ENCODE results near the gene TTC39A. TPM values are rescaled to one million over a fixed set of nuclear protein-coding genes. Genes with fewer than 3 reads are reported as not detected.

Gene TTC39A
- total RNA-seq, 1 experiment from 2014 or later, result 20.3 TPM

DNA sequence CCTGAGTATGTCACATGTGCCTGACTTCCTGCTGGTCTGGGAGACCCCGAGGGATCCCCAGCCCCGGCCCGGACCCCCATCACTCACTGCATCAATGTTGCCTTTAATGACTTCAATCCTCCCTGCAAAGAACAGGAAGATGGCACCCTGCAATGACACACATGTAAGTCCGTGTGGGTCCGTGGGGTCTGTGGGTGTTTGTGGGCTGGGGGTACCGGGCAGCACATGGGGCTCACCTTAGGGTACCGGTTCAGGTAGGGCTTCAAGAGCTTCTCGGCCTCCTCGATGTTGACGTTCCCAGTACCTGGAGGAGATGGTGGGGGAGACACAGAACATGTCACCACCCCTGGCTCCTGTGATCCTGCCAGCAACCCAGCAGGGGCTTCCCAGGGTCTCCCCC lies 28.1 kb downstream of the TTC39A start:
- in situ Hi-C loops (cut with HindIII; ENCODE audit: low sequenced_read_pairs), result no loop called here

DNA sequence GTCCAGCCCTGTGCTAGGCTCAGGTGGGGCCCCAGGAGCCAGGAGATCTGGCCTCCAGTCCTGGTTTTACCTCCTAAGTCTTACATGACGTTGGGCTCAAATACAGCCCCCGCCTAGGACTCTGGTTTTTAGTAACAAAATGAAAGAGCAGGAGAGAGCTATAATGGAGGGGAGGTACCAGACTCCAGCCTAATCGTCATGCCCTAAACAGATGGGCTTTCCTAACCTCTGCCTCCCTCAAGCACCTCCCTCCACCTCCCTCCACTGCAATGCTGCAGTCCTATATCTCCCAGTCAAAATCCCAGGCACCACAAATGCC lies 28.6 kb downstream of the TTC39A start:
- DNase-seq (ENCODE audit: low spot score), result no peak
- in situ Hi-C loops (cut with HindIII; ENCODE audit: low sequenced_read_pairs), result no loop called here

More for the DNA sequence above, 28.1 kb downstream of the TTC39A start:
- DNase-seq (ENCODE audit: low spot score), result no peak

DNA sequence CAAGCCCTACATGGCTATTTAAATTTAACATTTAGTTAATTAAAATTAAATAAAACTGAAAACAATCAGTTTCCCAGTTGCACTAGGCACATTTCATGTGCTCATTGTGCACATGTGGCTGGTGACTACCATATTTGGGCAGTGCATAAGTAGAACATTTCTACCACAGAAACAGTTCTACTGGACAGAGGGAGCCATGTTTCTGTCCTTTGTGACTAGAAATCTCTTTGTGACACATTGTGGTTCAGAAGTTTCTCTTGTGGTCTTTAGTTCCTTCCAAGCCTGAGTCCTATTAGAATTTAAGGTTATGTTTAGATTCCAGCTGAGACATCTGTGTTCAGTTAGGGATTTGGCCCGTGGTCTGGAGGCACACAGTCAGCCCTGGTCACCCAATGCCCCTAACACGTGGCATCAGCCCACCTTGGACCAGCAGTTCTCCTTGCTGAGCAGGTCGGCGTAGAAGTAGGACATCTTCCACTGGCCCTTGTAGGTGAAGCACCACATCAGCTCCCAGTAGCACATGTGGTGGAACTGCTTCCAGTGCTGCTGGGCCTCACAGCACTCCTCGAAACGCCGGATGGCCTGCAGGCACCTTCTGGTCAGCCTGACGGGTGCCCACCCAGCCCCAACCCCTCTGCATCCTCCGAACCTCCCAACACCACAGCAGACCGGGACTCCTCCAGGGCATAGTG lies 29.1 kb downstream of the TTC39A start:
- in situ Hi-C loops (cut with HindIII; ENCODE audit: low sequenced_read_pairs), result no loop called here
- no peak for DNase-seq (ENCODE audit: low spot score)

DNA sequence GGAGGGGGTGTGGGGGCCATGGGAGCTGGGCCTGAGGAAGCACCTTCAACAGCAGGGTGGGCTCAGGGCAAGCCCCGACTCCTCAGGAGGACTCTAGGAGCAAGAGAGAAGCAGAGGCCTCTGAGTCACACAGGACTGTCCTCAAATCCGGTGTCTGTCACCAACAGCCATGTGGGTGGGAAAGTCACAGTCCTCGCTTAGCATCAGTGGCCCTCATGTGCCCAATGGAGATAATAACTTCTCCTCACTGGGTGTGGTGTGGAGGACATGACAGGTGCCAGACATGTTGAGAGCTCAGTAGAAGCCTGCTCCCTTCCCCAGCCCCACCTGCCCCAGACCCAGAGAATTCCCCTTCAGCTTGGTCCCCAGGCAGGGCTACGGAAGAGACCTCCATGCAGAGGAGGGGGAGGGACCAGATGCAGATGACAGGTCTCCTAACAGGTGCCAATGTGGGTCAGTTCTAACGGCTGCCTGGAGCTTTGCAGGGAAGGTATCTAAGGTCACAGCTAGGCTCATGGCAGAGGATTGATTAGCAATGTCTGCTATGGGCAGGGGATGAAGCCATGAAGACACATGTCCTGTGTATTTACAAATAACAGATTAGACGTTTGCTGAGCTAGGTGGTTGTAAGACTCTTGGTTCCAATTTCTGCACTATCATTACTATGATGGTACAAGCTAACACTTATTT lies 30.2 kb downstream of the TTC39A start:
- no peak for DNase-seq (ENCODE audit: low spot score)
- in situ Hi-C loops (cut with HindIII; ENCODE audit: low sequenced_read_pairs), result no loop called here

DNA sequence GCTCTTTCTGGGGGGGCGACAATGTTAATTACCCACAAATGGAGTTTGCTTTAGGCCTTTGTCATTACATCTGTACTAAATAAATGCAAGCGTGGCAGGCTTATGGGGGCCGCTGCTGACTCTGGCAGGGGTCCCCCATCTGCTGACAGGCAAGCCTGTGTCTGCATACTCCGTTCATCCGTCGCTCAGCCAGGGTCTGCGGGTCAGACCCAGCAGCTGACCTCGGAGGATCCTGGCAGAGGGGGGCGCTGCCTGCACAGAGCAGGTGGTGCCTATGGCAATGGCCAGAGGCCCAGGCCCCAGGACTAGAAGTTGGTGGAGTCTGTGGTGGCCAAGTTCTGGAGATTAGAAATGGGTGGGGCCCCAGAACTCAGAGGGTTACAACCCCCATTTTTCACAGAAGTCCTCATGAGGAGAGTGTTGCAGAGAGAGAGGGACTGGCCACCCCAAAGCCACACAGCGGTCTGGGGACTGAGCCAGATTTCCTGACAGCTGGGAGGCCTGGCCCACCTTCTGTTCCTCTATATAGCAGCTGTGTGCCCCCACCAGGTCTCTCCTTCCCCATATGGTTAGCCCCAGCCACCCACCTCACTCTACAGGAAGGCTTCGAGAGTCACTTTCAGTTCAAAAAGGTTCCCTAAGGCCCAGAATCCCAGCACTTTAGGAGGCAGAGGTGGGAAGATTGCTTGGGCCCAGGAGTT lies 31.0 kb downstream of the TTC39A start:
- DNase-seq (ENCODE audit: low spot score), result no peak
- in situ Hi-C loops (cut with HindIII; ENCODE audit: low sequenced_read_pairs), result no loop called here

DNA sequence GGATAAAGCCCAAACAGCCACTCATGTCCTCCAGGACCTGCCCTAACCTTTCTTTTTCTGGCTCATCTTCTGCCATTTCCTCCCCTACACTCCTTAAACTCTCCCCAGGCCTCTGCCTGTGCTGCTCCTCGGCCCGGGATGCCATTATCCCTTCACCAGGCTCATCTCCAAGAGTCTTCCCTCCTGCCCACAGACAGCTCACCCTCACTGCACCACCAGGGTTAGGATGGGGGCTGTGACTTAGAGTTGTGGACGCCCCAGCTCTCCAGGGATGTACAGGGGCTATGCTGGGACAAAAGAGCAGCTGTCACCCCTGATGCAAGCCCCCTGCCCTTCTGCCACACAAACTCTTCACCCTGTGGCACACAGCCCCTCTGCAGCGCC lies 32.0 kb downstream of the TTC39A start:
- in situ Hi-C loops (cut with HindIII; ENCODE audit: low sequenced_read_pairs), result no loop called here
- no peak for DNase-seq (ENCODE audit: low spot score)

DNA sequence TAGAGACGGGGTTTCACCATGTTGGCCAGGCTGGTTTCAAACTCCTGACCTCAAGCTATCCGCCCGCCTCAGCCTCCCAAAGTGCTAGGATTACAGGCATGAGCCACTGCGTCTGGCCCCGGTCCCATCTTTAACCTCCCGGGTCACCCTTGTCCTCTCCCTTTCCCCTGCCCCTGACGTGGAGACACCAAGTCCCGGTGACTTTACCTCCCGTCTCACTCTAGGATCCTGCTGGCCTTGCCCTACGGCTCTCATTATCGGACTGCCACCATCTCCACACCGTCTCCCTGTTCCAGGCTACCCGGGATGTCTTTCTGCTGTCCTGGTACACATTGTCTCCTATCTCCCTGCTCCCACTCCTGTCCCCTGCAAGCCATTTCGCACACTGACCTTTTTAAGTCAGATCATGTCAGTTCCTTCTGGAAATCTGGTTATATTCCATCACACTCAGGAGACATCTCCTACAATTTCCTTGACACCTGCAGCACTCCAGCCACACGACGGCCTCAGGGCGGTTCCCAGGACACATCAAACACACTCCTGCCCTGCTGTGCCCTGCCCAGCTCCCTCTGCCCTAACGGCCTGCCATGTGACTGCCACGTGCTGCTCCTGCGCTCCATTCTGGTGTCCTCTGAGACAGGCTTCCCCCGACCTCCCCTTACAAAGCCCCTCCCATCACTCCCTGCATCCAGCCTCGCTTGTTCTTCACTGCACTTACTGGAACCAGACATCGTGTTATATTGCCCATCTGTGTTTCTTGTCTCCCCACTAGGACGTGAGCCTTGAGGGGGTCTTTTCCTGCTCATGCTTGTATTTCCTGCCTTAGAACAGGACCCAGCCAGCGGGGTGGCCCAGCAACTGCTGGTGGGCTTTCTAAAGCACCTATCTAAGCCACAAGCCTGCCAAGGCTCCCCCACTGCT lies 32.7 kb downstream of the TTC39A start:
- in situ Hi-C loops (cut with HindIII; ENCODE audit: low sequenced_read_pairs), result no loop called here
- no peak for DNase-seq (ENCODE audit: low spot score)

DNA sequence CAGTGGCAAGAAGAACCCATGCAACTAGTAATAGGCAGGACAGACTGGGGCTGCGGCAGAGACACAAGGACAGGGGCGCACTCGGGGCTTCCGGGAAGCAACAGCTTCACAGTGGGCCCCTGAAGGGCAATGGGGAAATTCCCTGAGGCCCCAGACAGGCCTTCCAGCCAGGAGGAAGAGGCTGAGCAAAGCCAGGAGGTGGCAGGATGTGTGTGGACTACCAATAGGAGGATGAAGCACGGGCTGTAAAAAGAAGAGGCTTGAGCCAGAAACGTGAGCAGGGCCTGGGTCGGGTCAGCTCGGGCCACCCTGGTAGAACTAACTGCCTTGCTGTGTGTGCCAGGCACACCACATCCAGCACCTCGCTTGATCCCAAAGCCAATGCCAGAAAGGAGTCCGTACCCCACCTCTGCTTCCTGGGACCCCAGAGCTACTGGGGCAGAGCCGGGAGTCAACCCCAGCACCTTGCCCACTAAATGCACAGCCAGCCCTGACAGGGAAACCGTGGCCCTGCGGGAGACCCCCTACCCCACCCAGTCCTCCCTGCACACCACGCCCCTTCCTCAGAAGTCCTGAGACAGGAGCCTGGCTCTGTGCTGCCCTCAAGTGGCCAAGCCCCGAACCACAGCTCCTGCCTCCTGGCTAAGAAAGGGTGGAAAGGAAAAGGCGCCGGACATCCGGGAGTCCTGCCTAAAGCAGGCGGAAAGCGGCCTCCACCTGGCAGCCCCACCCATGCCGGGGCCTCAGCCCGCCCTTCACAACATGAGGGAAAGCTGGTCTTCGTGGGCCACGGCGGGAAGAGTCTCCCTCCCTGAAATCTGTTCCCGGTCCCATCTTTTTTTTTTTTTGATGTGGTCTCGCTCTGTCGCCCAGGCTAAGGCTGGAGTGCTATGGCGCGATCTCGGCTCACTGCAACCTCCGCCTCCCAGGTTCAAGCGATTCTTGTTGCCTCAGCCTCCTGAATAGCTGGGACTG lies 33.7 kb downstream of the TTC39A start:
- in situ Hi-C loops (cut with HindIII; ENCODE audit: low sequenced_read_pairs), result no loop called here
- DNase-seq (ENCODE audit: low spot score), result peak; percentile 84

DNA sequence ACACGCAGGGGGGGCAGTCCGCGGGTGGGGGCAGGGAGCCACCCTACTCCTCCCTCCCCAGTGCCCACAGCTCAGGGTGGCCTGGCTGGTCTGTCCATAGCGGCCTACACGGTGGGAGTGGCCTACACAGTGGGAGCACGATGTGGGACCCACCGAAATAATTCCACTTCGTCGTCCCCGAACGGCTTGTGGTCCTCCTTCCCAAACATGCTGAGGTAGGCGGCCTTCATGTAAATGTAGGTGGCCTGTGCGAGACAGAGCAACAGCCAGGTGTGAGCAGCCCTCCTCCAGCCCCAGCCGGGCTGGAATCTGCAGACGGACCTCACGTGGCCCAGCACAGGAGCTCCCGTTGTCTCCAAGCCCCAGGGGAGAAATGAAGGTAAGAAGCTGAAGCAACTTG lies 34.4 kb downstream of the TTC39A start:
- no peak for DNase-seq (ENCODE audit: low spot score)
- in situ Hi-C loops (cut with HindIII; ENCODE audit: low sequenced_read_pairs), result no loop called here

DNA sequence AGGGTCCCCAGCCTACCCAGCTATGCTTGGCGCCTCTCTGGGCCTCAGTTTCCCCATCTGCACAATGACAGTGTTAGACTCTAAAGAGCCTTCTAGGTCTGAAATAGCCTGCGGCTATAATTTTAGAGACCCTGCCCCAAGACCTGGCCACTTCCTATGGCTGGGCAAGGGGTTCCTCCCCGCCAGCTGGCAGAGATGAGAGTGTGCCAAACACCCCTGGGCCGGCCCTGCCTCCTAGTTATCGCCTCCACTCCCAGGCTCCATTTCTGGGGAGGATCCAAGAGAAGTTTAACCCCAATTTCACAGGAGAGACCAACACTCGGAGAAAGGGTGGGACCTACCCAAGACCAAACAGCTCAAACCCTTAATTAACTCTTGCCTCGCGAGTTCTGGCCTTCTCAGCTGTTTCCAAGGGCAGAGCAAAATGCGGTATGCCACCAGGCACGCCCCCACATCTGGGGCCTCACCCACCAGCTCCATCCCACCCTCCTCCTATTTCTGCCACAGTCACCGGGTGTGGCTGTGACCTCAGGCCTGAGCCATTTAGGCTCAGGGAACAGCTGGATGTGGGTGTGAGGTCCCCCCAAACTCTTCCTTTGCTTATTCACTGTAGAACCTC lies 35.7 kb downstream of the TTC39A start:
- no peak for DNase-seq (ENCODE audit: low spot score)
- in situ Hi-C loops (cut with HindIII; ENCODE audit: low sequenced_read_pairs), result no loop called here

DNA sequence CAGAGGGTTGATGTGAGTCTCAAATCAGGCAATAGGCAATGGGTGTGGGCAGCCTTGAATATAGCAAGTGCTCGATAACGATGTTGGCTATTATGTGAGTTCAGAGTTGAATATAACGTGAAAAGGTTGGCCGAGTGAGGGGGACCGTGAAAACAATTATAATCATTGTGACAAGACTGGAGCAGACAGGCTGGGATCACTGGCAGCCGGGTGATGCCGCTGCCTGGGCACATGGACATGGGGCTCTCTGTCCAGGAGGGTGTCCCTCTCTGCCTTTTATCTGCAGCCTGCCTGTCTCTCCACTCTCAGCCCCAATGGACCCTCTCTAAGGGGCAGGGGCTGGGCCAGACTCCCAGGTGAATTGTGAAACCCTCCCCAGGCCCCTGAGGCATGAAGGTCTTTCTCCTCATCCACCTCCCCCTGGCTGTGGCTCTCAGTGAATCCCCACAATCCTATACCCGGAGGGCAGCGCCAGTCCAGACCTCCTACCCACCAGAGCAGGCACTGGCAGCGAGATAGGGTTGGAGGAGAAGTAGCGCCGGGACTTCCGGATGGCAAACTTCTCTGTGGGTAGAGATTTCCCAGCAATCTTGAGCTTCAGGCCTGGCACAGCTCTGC lies 36.4 kb downstream of the TTC39A start:
- in situ Hi-C loops (cut with HindIII; ENCODE audit: low sequenced_read_pairs), result no loop called here
- no peak for DNase-seq (ENCODE audit: low spot score)

DNA sequence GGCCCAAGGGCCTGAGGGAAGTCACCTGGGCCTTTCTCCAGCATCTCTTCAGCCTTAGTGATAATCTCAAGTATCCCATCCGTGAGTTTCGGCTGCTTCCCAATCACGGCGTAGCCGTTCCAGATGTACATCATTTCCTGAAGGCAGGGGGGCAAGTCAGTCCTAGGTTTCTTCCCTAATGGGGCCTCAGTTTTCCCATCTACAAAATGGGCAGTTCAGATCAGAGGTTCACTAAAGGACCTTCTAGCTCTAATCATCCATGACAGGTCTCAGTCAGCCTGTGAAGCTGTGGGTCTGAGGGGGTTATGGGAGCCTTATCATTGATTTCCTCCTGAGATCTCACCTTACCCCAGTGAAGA lies 39.9 kb downstream of the TTC39A start:
- in situ Hi-C loops (cut with HindIII; ENCODE audit: low sequenced_read_pairs), result no loop called here
- no peak for DNase-seq (ENCODE audit: low spot score)

DNA sequence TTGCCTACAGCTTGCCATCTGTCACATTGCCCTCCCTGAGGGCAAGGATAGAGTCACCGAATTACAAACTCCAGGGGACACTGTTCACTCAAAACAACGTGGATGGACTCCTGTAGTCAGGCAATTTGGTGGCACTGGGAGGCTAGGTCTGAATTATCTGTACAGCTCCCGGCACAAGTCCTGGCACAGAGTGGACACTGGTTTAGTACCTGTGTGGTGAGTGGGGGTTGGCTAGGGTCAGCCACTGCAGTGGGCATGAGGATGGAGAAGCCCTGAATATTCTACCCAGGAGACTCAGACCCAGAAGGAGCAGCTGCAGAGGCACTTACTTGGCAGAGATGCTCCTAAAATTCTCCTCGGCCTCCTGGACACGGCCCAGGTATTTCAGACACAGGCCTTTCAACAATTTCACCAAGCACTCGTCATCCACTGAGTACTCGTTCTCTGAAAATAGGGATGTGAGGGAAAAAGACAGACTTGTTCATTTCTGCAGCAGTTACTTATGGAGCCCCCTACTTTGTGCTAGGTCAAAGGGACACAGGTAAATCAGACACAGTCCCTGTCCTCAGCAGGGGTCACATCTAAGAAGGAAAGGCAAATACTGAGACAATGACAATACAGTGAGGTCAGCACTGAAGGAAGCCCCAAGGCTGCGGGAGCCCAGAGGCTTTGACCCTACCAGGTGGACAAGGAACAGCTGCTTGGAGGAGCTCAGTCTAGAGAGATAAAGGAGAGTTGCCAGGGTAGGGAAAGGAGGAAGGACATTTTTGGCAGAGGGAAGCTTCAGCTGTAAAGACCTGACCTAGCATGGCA lies 40.5 kb downstream of the TTC39A start:
- peak; percentile 59 for DNase-seq (ENCODE audit: low spot score)
- in situ Hi-C loops (cut with HindIII; ENCODE audit: low sequenced_read_pairs), result no loop called here

DNA sequence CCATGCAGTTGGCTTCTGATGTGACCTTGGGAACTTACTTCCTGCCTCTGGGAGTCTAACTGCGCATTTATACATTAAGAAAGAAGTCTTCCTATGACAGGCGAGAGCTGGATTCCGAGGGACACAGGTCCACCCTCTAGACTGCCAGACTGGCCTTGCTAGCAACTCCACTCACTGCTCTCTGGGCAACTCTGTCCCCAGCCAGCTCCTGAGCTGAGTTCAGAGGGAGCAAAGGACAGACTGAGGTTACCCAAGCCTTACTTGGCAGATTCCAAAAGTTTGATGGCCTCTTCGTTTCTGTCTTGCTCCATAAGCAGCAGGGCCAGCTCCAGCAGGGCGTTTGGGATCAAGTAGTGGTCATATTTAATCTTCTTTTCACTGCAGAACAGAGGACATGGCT lies 41.8 kb downstream of the TTC39A start:
- no peak for DNase-seq (ENCODE audit: low spot score)

DNA sequence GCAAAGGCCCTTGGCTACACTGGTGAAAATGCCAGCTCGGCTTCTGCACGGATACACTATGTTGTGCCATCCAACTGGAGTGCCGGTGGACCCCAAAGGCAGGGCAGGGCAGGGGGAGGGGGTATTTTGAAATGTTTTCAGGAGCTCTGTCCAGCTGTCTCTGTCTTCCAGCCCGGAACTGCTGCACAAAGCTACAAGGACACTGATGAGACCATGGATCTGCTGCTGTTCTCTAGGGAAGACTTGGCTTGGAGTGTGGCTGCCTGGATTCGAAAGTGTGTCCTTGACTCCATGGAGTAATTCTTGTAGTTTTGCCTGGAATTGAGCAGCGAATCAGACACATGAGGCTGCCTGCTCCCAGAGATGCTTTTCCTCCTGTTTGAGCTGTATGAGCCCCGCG lies 42.4 kb downstream of the TTC39A start:
- DNase-seq (ENCODE audit: low spot score), result no peak

More for the DNA sequence above, 41.8 kb downstream of the TTC39A start:
- in situ Hi-C loops (cut with HindIII; ENCODE audit: low sequenced_read_pairs), result no loop called here

DNA sequence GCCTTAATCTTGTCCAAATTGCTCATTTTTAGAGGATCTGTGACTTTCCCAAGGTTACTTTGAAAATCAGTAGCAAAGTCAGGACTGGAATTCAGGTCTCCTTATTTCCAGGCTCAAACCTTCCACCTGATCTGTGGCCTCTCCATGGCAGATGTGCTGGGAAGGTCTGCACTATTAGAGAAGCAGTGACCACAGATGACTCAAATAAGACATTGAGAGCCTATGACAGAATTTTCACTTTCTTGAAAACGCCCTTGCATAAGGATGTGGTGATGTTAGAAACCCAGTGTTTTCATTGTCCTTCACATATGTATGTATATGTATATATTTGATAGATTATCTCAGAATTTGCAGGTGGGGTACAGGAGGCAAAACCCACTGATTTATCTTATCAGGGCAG lies 45.3 kb downstream of the TTC39A start:
- in situ Hi-C loops (cut with HindIII; ENCODE audit: low sequenced_read_pairs), result no loop called here
- no peak for DNase-seq (ENCODE audit: low spot score)

More for the DNA sequence above, 42.4 kb downstream of the TTC39A start:
- in situ Hi-C loops (cut with HindIII; ENCODE audit: low sequenced_read_pairs), result no loop called here

DNA sequence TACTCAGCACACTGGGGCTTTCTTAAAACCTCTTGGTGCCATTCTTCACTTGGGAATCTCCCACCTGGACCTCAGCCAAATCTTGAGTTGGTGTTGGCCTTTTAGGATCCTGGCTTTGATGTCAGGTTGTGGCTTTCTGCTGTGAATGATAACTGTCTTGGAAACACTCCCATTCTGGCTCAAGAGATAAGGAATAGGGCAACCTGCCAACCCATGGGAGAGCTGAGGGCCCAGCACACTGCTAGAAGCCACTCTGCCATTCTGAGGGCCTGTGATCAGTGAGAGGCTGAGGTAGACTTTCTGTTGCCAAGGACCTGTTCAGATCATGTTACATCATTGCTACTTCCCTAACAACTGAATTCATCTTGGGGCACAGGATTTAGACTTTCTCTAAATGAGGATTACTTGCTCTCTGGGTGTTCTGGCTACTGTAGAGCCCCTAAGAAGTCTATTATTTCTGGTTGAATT lies 45.8 kb downstream of the TTC39A start:
- no peak for DNase-seq (ENCODE audit: low spot score)

More for the DNA sequence above, 45.8 kb downstream of the TTC39A start:
- in situ Hi-C loops (cut with HindIII; ENCODE audit: low sequenced_read_pairs), result no loop called here

All from G401 (cell line).